DMS 273 (cell line): Measurements from ENCODE around the gene CREB3.

ENCODE experiments used
- DNase-seq: peaks from one replicate; lab custom pipeline; 2025; ENCODE audit not compliant: unreplicated experiment; lab: John Stamatoyannopoulos, UW

Gene CREB3

GRCh38 chr9:35725362-35725761 lies 7.1 kb upstream of the CREB3 start:
- no peak for DNase-seq

- DNase-seq = peak; percentile 76
Observed at GRCh38 chr9:35726931-35727330, 5.5 kb upstream of the CREB3 start.

- DNase-seq = no peak
Observed at GRCh38 chr9:35727676-35728040, 4.8 kb upstream of the CREB3 start.

- DNase-seq = no peak
Observed at GRCh38 chr9:35728041-35728971, 4.2 kb upstream of the CREB3 start.

- no peak for DNase-seq
Observed at GRCh38 chr9:35729101-35729500, 3.4 kb upstream of the CREB3 start.

GRCh38 chr9:35729700-35730485 lies 2.6 kb upstream of the CREB3 start:
- DNase-seq = peak; percentile 63

GRCh38 chr9:35730486-35730854 lies 2.0 kb upstream of the CREB3 start:
- no peak for DNase-seq

GRCh38 chr9:35731415-35732184 lies 866 bp upstream of the CREB3 start:
- DNase-seq = peak; percentile 67

GRCh38 chr9:35732800-35733541 lies 505 bp downstream of the CREB3 start:
- DNase-seq = peak; percentile 80

- no peak for DNase-seq
Observed at GRCh38 chr9:35734096-35734495, 1.6 kb downstream of the CREB3 start.

GRCh38 chr9:35736201-35736633 lies 3.8 kb downstream of the CREB3 start:
- peak; percentile 85 for DNase-seq

GRCh38 chr9:35737143-35737542 lies 4.7 kb downstream of the CREB3 start:
- no peak for DNase-seq

- DNase-seq = peak; percentile 56
Observed at GRCh38 chr9:35738186-35738585, 5.7 kb downstream of the CREB3 start.

- DNase-seq = no peak
Observed at GRCh38 chr9:35738924-35739323, 6.5 kb downstream of the CREB3 start.

- no peak for DNase-seq
Observed at GRCh38 chr9:35740243-35740642, 7.8 kb downstream of the CREB3 start.

GRCh38 chr9:35741740-35742139 lies 9.3 kb downstream of the CREB3 start:
- no peak for DNase-seq

- no peak for DNase-seq
Observed at GRCh38 chr9:35743452-35743851, 11.0 kb downstream of the CREB3 start.

GRCh38 chr9:35743880-35744518 lies 11.5 kb downstream of the CREB3 start:
- no peak for DNase-seq

- peak; percentile 54 for DNase-seq
Observed at GRCh38 chr9:35745569-35745968, 13.1 kb downstream of the CREB3 start.

- DNase-seq = no peak
Observed at GRCh38 chr9:35746583-35746982, 14.1 kb downstream of the CREB3 start.
